Measurements from ENCODE around the gene SMIM41. TPM values are rescaled to one million over a fixed set of nuclear protein-coding genes. Genes with fewer than 3 reads are reported as not detected.
"Not testable (repeated sequence)": the region's sequence is repeated elsewhere in the genome, so short reads cannot be mapped to it uniquely, and the experiment has no call there.

Gene SMIM41
- total and polyA plus RNA-seq, 3 experiments from 2014 or later, result not detected

DNA sequence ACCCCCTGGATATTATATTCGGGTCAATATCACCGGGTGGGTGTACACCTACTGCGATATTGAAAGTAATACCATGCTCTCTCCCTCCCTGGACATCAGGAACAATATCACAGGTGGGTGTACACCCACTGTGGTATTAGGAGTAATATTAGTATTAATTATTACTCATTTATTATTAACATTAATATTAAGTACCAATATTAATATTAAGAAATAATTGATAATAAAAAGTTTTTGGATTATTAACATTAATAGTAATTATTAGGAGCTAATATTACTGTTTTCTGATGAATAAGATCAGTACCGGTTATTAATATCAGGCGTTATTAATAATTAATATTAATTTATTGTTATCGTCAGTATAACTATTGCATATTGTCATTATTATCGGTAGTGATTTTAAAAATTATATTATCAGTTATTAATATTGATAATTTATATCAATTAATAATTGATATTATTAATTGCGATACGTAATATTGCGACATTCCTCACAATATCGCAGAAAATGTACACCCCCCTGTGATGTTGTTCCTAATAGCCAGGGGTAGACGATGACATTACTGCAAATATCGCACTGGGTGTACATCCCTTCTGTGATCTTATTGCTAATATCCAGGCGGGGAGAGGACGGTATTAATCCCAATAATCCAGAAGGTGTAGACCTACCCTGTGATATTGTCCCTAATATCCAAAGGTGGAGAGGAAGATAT lies 17.0 kb downstream of the SMIM41 start:
- H3K9me3 ChIP-seq (ENCODE audit: low read length), result no peaks in the 10 kb centered on the region
- Mint-ChIP-seq H3K36me3 (no peaks in the 10 kb centered on the region), H3K4me1 (no peaks in the 10 kb centered on the region), H3K4me3 (no peak overlapping the region), H3K27ac (no peak overlapping the region), H3K27me3 (peaks cover 32 to 60% of the 10 kb centered on the region in 2 donors), H3K9me3 (no peaks in the 10 kb centered on the region)
- H3K36me3 ChIP-seq (ENCODE audit: insufficient read depth, low read length), result no peaks in the 10 kb centered on the region
- H3K27ac ChIP-seq (ENCODE audit: low read depth, low read length), result no peak overlapping the region
- ChIA-PET CTCF (no interaction called here), POLR2A (no interaction called here)
- DNase-seq, result no peak
- H3K27me3 ChIP-seq (ENCODE audit: insufficient read depth, low read length, poor library complexity, severe bottlenecking), result peaks cover 4% of the 10 kb centered on the region
- no peaks in the 10 kb centered on the region for H3K4me1 ChIP-seq (ENCODE audit: insufficient read depth, low read length)
- no peak overlapping the region for H3K4me3 ChIP-seq (ENCODE audit: low read length)

DNA sequence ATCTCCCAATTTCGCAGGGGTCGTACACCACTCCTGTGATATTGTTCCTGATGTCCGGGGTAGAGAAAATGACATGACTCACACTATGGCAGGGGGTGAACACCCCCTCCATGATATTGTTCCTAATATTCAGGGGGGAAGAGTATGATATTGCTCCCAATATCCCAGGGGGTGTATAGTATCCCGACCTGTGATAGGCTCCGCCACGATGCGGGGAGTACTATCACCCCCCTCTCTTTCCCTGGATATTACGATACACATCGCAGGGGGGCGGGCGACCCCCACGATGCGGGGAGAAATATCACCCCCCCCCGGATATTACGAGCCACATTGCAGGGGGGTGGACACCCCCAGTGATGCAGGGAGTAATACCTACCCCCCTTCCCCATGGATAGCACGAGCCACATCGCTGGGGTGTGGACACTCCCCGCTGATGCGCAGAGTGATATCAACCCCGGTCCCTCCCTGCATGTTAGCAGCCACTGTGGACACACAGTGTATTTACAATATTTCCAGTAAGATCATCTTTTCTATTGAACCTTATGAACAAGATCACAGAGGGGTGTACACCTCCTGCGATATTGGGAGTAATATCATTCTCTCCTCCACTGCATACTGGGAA lies 17.7 kb downstream of the SMIM41 start:
- Mint-ChIP-seq H3K4me3 (no peak overlapping the region), H3K27ac (no peak overlapping the region), H3K27me3 (peaks cover 30 to 60% of the 10 kb centered on the region in 2 donors), H3K4me1 (no peaks in the 10 kb centered on the region), H3K9me3 (no peaks in the 10 kb centered on the region), H3K36me3 (no peaks in the 10 kb centered on the region)
- ChIA-PET POLR2A (no interaction called here), CTCF (no interaction called here)
- no peak overlapping the region for H3K27ac ChIP-seq (ENCODE audit: low read depth, low read length)
- H3K9me3 ChIP-seq (ENCODE audit: low read length), result no peaks in the 10 kb centered on the region
- H3K27me3 ChIP-seq (ENCODE audit: insufficient read depth, low read length, poor library complexity, severe bottlenecking), result peaks cover 4% of the 10 kb centered on the region
- no peaks in the 10 kb centered on the region for H3K36me3 ChIP-seq (ENCODE audit: insufficient read depth, low read length)
- no peak for DNase-seq
- no peaks in the 10 kb centered on the region for H3K4me1 ChIP-seq (ENCODE audit: insufficient read depth, low read length)
- no peak overlapping the region for H3K4me3 ChIP-seq (ENCODE audit: low read length)

DNA sequence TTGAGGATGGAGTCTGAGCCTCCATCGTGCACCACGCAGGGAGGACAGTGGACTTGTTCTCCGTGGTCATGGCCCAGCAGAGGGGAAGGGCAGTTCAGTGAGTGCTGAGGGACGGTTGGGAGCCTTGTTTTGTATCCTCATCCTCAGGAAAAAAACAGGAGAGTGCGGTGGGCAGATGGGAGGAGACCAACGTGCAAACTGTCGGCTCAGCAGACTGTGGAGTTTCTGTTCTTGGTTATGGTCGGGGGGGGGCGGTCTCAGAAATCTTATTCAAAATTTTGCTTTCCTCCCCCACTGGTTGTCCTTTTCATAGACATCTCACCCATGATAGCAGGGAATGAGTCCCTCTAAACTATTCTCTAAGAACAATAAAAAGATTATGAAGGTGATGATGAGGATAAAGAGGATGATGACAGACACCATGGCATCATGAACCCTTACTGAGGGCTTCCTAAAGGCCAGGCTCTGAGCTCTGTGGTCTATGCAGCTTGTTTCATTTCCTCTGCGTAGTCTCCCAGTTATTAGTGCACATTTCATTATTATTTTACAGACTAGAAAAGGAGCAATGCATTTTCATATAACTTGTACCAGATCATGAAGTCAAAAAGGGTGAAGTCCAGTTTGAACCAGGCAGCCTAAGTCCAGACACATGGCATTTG lies 25.1 kb downstream of the SMIM41 start:
- peaks cover 39 to 70% of the 10 kb centered on the region in 2 donors for H3K27me3 Mint-ChIP-seq
- H3K4me1 Mint-ChIP-seq; H3K4me3 ChIP-seq (ENCODE audit: low read length); H3K36me3 Mint-ChIP-seq; H3K4me1 ChIP-seq (ENCODE audit: insufficient read depth, low read length); H3K27ac ChIP-seq (ENCODE audit: low read depth, low read length); H3K27me3 ChIP-seq (ENCODE audit: insufficient read depth, low read length, poor library complexity, severe bottlenecking); POLR2A ChIA-PET; H3K9me3 Mint-ChIP-seq; H3K27ac Mint-ChIP-seq; H3K4me3 Mint-ChIP-seq; CTCF ChIA-PET; H3K36me3 ChIP-seq (ENCODE audit: insufficient read depth, low read length); H3K9me3 ChIP-seq (ENCODE audit: low read length): not testable (repeated sequence)
- DNase-seq, result peak in 1 of 5 donors; percentile 26

GRCh38 chr12:52116222-52117125 lies 37.0 kb downstream of the SMIM41 start:
- H3K4me3 ChIP-seq (ENCODE audit: low read length); H3K36me3 Mint-ChIP-seq; H3K4me3 Mint-ChIP-seq; POLR2A ChIA-PET; H3K27ac ChIP-seq (ENCODE audit: low read depth, low read length); H3K27me3 ChIP-seq (ENCODE audit: insufficient read depth, low read length, poor library complexity, severe bottlenecking); H3K4me1 ChIP-seq (ENCODE audit: insufficient read depth, low read length); H3K9me3 ChIP-seq (ENCODE audit: low read length); H3K36me3 ChIP-seq (ENCODE audit: insufficient read depth, low read length); H3K9me3 Mint-ChIP-seq: not testable (repeated sequence)
- peaks cover 6 to 30% of the 10 kb centered on the region in 2 donors for H3K27me3 Mint-ChIP-seq
- peaks cover 6 to 18% (median 8%) of the 10 kb centered on the region in 3 donors for H3K4me1 Mint-ChIP-seq
- CTCF ChIA-PET, result interaction anchor here (0.8 to 1.4 kb wide), 4 partner anchors 8 to 91 kb away, joined by 3 to 4 read pairs (median 4); no protein-coding TSS in a partner anchor
- DNase-seq, result peak in 4 of 5 donors; percentile 24 to 70 (median 32)
- peak overlapping the region in 2 of 8 donors; percentile 23 to 46 for H3K27ac Mint-ChIP-seq

DNA sequence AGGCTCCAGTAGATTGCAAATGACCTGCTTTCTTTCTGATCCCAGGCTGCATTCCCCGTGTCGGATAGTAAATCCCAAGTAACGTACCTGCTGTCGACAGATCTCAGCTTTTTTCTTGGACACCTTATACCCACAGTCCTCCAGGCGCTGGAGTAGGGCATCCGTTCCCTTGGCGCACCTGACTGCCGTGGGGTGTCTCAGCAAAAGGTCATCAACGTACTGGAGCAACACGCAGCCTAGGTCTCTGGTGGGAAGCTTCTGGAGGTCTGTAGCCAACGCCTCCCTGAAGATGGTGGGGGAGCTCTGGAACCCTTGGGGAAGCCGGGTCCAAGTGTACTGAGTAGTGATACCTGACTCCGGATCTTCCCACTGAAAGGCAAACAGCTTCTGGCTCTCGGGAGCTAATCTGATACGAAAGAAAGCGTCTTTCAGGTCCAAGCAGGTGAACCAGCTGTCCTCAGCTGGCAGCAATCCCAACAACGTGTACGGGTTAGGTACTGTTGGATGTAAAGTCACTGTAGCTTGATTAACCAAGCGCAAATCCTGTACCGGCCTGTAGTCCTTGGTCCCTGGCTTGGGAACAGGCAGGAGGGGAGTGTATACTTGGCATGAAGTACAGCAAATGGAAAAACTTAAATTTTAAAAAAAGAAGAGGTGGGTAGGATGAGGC lies 38.4 kb downstream of the SMIM41 start:
- POLR2A ChIA-PET; H3K27ac Mint-ChIP-seq; H3K27ac ChIP-seq (ENCODE audit: low read depth, low read length); DNase-seq; H3K4me3 Mint-ChIP-seq; H3K9me3 ChIP-seq (ENCODE audit: low read length); H3K9me3 Mint-ChIP-seq; H3K36me3 ChIP-seq (ENCODE audit: insufficient read depth, low read length); H3K4me1 ChIP-seq (ENCODE audit: insufficient read depth, low read length); H3K36me3 Mint-ChIP-seq; H3K4me3 ChIP-seq (ENCODE audit: low read length); H3K27me3 ChIP-seq (ENCODE audit: insufficient read depth, low read length, poor library complexity, severe bottlenecking): not testable (repeated sequence)
- CTCF ChIA-PET, result interaction anchor here (0.8 to 1.4 kb wide), 3 partner anchors 33 to 97 kb away, joined by 3 read pairs; no protein-coding TSS in a partner anchor
- H3K27me3 Mint-ChIP-seq, result peaks cover 6 to 37% of the 10 kb centered on the region in 2 donors
- peaks cover 8 to 22% (median 9%) of the 10 kb centered on the region in 3 donors for H3K4me1 Mint-ChIP-seq

DNA sequence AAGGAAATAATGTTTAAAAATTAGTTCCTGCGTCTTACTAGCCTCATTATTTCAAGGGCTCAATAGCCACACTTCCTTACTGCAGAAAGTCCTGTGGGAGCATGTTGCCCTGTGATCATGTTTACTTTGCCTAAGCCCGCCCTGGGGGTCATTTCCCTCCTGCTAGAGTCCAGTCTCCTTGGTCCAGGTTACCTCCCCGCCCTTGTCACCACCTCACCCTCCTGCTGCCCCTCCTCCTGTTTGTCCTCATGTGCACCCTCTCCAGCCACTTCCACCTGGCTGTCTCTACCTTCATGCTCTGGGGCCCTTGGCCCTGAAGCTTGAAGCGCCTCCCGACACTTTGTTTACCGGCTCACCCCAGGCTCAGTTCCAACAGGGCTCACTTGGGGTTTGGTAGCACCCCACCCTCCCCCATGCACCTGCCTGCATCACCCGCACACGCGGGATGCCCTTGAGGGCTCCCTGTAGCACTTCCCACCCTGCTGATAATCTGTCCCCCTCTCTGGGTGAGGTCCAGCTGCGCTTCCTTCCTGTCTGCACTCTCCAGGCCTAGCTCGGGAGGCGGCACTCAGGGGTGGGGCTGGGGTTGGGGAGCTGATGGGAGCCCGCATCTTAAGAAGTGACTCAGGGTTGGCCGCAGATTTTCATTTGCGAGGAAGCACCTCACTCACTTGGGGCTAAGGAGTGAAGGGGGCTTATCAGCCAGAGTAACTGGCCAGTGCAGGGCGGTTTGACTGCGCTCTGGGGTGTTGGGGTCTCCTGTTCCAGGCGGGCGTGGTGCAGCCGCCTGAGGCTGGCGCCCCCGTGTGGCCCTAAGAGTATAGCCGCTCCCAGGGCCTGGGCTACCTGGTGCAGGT lies 40.1 kb downstream of the SMIM41 start:
- ChIA-PET CTCF (interaction anchor here (1.3 to 1.8 kb wide), 5 partner anchors 34 to 97 kb away, joined by 3 to 9 read pairs (median 4); no protein-coding TSS in a partner anchor), POLR2A (no interaction called here)
- Mint-ChIP-seq H3K36me3 (no peaks in the 10 kb centered on the region), H3K4me1 (peaks cover 8 to 22% (median 9%) of the 10 kb centered on the region in 3 donors), H3K27ac (no peak overlapping the region), H3K9me3 (no peaks in the 10 kb centered on the region), H3K27me3 (peaks cover 12 to 46% of the 10 kb centered on the region in 2 donors), H3K4me3 (peak overlapping the region in 1 of 7 donors; percentile 25)
- Histone ChIP-seq H3K27me3 (ENCODE audit: insufficient read depth, low read length, poor library complexity, severe bottlenecking) (no peaks in the 10 kb centered on the region), H3K27ac (ENCODE audit: low read depth, low read length) (no peak overlapping the region), H3K9me3 (ENCODE audit: low read length) (no peaks in the 10 kb centered on the region), H3K36me3 (ENCODE audit: insufficient read depth, low read length) (no peaks in the 10 kb centered on the region), H3K4me3 (ENCODE audit: low read length) (no peak overlapping the region), H3K4me1 (ENCODE audit: insufficient read depth, low read length) (no peaks in the 10 kb centered on the region)
- DNase-seq, result peak in 3 of 5 donors; percentile 20 to 38 (median 21)
